ENCODE results near the gene TIGD2. TPM values are rescaled to one million over a fixed set of nuclear protein-coding genes. Genes with fewer than 3 reads are reported as not detected.

The TIGD2 gene
- polyA plus RNA-seq, 1 donor (not counting 4 experiments of a cell fraction or from before 2014, with no cell fraction given), result 5.3 TPM

GRCh38 chr4:89101256-89102161 is 9.8 kb upstream of the TIGD2 start:
- dilution Hi-C loops (cut with MboI; ENCODE audit: extremely low pct_ligation_motif_present, low sequenced_read_pairs), result no loop called here

GRCh38 chr4:89105726-89106125 is 5.6 kb upstream of the TIGD2 start:
- H4K20me1 ChIP-seq (ENCODE audit: control insufficient read depth, extremely low read depth, insufficient read depth, low read length), result no peaks in the 10 kb centered on the region
- H3K27ac ChIP-seq (ENCODE audit: control insufficient read depth, insufficient read depth, low read length), result no peak overlapping the region
- no peaks in the 10 kb centered on the region for H3K9me3 ChIP-seq (ENCODE audit: control insufficient read depth, low read depth, low read length)
- H3K4me1 ChIP-seq (ENCODE audit: control insufficient read depth, extremely low read depth, insufficient read depth, low read length), result no peaks in the 10 kb centered on the region
- H3K27me3 ChIP-seq (ENCODE audit: control insufficient read depth, extremely low read depth, insufficient read depth, low read length), result peaks cover 16% of the 10 kb centered on the region
- no peaks in the 10 kb centered on the region for H3K36me3 ChIP-seq (ENCODE audit: control insufficient read depth in 2 of 2, extremely low read depth in 1 of 2, insufficient read depth in 2 of 2, low read length in 2 of 2)
- no peaks in the 10 kb centered on the region for H3K9me1 ChIP-seq (ENCODE audit: control insufficient read depth, extremely low read depth, insufficient read depth, low read length)
- dilution Hi-C loops (cut with MboI; ENCODE audit: extremely low pct_ligation_motif_present, low sequenced_read_pairs), result no loop called here
- no peak overlapping the region for H3K4me2 ChIP-seq (ENCODE audit: control insufficient read depth, extremely low read depth, insufficient read depth, low read depth, low read length)
- no peak overlapping the region for H3K9ac ChIP-seq (ENCODE audit: control insufficient read depth, extremely low read depth, insufficient read depth, low read length)
- H2AFZ ChIP-seq (ENCODE audit: control insufficient read depth, low read length), result no peak overlapping the region
- H3K79me2 ChIP-seq (ENCODE audit: control insufficient read depth, insufficient read depth, low read length), result no peaks in the 10 kb centered on the region
- no peak overlapping the region for H3K4me3 ChIP-seq (ENCODE audit: control insufficient read depth in 2 of 3, extremely low read depth in 1 of 3, insufficient read depth in 2 of 3, low read depth in 1 of 3, low read length in 3 of 3)
- DNase-seq (ENCODE audit: low read depth, low spot score) (no peak), FAIRE-seq (no peak)
- TF ChIP-seq CTCF (optimal IDR thresholded peaks at IDR 0.05 in 1 of 3, IDR thresholded peaks at IDR 0.05 in 1 of 3, conservative IDR thresholded peaks at IDR 0.05 in 1 of 3; ENCODE audit: extremely low read depth in 1 of 3, insufficient read depth in 2 of 3, low read length in 3 of 3) (no peak), EZH2 (IDR thresholded peaks at IDR 0.05; ENCODE audit: low read length) (no peak)

More at GRCh38 chr4:89101256-89102161, 9.8 kb upstream of the TIGD2 start:
- FAIRE-seq (no peak), DNase-seq (ENCODE audit: low read depth, low spot score) (no peak)
- TF ChIP-seq CTCF (optimal IDR thresholded peaks at IDR 0.05 in 1 of 3, IDR thresholded peaks at IDR 0.05 in 1 of 3, conservative IDR thresholded peaks at IDR 0.05 in 1 of 3; ENCODE audit: extremely low read depth in 1 of 3, insufficient read depth in 2 of 3, low read length in 3 of 3) (no peak), EZH2 (IDR thresholded peaks at IDR 0.05; ENCODE audit: low read length) (no peak)
- Histone ChIP-seq H3K9me1 (ENCODE audit: control insufficient read depth, extremely low read depth, insufficient read depth, low read length) (no peaks in the 10 kb centered on the region), H3K9me3 (ENCODE audit: control insufficient read depth, low read depth, low read length) (no peaks in the 10 kb centered on the region), H4K20me1 (ENCODE audit: control insufficient read depth, extremely low read depth, insufficient read depth, low read length) (no peaks in the 10 kb centered on the region), H3K27me3 (ENCODE audit: control insufficient read depth, extremely low read depth, insufficient read depth, low read length) (peaks cover 3% of the 10 kb centered on the region), H3K4me2 (ENCODE audit: control insufficient read depth, extremely low read depth, insufficient read depth, low read depth, low read length) (no peak overlapping the region), H2AFZ (ENCODE audit: control insufficient read depth, low read length) (no peak overlapping the region), H3K27ac (ENCODE audit: control insufficient read depth, insufficient read depth, low read length) (no peak overlapping the region), H3K79me2 (ENCODE audit: control insufficient read depth, insufficient read depth, low read length) (no peaks in the 10 kb centered on the region), H3K9ac (ENCODE audit: control insufficient read depth, extremely low read depth, insufficient read depth, low read length) (no peak overlapping the region), H3K4me1 (ENCODE audit: control insufficient read depth, extremely low read depth, insufficient read depth, low read length) (no peaks in the 10 kb centered on the region), H3K36me3 (ENCODE audit: control insufficient read depth in 2 of 2, extremely low read depth in 1 of 2, insufficient read depth in 2 of 2, low read length in 2 of 2) (no peaks in the 10 kb centered on the region), H3K4me3 (ENCODE audit: control insufficient read depth in 2 of 3, extremely low read depth in 1 of 3, insufficient read depth in 2 of 3, low read depth in 1 of 3, low read length in 3 of 3) (no peak overlapping the region)
